Testis (tissue), 2 donors: ENCODE measurements around the gene HLA-F.

Experiments used
- POLR2A ChIP-seq: fragments of 450-650 bp; IDR thresholded peaks from one replicate; pipeline ENCODE4 v1.6.1; 2017; ENCODE audit warnings: antibody characterized with exemption, mild to moderate bottlenecking, moderate library complexity
- TF ChIP-seq, protein P1 (sequence below), 3 experiments: fragments of 450-650 bp in 2 of 3; fragments of 200-600 bp in 1 of 3; sonication (generic) in 1 of 3; IDR thresholded peaks; one replicate each; pipeline ENCODE4 v1.5.1; 2016 to 2019; ENCODE audit warnings: antibody characterized with exemption in 3 of 3, mild to moderate bottlenecking in 2 of 3, moderate library complexity in 1 of 3

DNA sequence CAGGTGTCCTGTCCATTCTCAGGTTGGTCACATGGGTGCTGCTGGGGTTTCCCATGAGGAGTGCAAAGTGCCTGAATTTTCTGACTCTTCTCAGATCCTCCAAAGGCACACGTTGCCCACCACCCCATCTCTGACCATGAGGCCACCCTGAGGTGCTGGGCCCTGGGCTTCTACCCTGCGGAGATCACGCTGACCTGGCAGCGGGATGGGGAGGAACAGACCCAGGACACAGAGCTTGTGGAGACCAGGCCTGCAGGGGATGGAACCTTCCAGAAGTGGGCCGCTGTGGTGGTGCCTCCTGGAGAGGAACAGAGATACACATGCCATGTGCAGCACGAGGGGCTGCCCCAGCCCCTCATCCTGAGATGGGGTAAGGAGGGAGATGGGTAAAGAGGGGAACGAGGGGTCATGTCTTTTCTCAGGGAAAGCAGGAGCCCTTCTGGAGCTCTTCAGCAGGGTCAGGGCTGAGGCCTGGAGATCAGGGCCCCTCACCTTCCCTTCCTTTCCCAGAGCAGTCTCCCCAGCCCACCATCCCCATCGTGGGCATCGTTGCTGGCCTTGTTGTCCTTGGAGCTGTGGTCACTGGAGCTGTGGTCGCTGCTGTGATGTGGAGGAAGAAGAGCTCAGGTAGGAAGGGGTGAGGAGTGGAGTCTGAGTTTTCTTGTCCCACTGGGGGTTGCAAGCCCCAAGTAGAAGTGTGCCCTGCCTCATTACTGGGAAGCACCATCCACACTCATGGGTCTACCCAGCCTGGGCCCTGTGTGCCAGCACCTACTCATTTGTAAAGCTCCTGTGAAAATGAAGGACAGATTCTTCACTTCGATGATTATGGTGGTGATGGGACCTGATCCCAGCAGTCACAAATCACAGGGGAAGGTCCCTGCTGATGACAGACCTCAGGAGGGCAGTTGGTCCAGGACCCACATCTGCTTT is 2.0 kb downstream of the HLA-F start:
- TF ChIP-seq, protein P1, sequence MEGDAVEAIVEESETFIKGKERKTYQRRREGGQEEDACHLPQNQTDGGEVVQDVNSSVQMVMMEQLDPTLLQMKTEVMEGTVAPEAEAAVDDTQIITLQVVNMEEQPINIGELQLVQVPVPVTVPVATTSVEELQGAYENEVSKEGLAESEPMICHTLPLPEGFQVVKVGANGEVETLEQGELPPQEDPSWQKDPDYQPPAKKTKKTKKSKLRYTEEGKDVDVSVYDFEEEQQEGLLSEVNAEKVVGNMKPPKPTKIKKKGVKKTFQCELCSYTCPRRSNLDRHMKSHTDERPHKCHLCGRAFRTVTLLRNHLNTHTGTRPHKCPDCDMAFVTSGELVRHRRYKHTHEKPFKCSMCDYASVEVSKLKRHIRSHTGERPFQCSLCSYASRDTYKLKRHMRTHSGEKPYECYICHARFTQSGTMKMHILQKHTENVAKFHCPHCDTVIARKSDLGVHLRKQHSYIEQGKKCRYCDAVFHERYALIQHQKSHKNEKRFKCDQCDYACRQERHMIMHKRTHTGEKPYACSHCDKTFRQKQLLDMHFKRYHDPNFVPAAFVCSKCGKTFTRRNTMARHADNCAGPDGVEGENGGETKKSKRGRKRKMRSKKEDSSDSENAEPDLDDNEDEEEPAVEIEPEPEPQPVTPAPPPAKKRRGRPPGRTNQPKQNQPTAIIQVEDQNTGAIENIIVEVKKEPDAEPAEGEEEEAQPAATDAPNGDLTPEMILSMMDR (IDR thresholded peaks at IDR 0.05), result no peak
- TF ChIP-seq POLR2A, result no peak
